ENCODE measurements around the gene LGR4. TPM values are rescaled to one million over a fixed set of nuclear protein-coding genes. Genes with fewer than 3 reads are reported as not detected.

Gene LGR4
- total RNA-seq, 6 experiments from 2014 or later: 13.9 to 20.2 (median 17.7) TPM

GRCh38 chr11:27431808-27432207 lies 40.8 kb downstream of the LGR4 start:
- no peak for DNase-seq
- no peak overlapping the region for H3K27ac Mint-ChIP-seq
- no peaks in the 10 kb centered on the region for H3K27me3 Mint-ChIP-seq (ENCODE audit: insufficient read depth)
- H3K4me1 Mint-ChIP-seq (ENCODE audit: low read depth): no peaks in the 10 kb centered on the region
- no peak overlapping the region for H3K4me3 Mint-ChIP-seq
- no peaks in the 10 kb centered on the region for H3K36me3 Mint-ChIP-seq (ENCODE audit: low read depth)
- TF ChIP-seq CTCF (IDR thresholded peaks at IDR 0.05): no peak
- H3K9me3 Mint-ChIP-seq: no peaks in the 10 kb centered on the region

DNA sequence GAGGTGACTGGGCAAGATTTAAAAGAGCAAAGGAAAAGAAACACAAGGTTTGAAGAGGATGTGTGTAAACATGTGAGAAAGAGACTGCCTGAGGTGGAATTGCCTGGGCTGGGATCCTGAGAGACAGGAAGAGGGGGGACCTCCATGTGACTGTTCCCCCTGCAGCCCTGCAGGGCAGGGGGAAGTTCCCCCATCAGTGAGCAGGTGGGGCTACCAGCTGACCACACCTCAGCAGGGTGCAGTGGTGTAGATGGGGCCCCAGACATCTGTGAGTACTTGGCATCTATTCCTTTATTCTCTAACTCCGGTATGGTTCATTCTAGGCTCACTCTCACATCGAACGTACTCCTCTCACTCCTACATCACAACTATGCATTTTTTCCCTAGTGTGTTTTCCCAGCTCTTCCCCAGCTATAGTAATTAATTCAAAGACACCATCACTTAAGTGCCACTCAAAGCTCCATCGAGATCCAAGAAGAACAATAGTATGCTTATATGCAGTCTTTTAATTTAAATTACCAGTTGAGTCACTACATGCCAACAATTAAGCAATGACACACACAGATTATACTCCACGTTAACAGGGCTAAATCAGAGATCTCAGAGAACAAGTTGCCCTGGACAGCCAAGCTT lies 42.7 kb downstream of the LGR4 start:
- no peak for TF ChIP-seq CTCF (IDR thresholded peaks at IDR 0.05)
- H3K27ac Mint-ChIP-seq: no peak overlapping the region
- no peaks in the 10 kb centered on the region for H3K27me3 Mint-ChIP-seq (ENCODE audit: insufficient read depth)
- H3K4me1 Mint-ChIP-seq (ENCODE audit: low read depth): 0 out of 2 replicates have a peak, but pooled peaks cover 5% of the 10 kb centered on the region
- H3K4me3 Mint-ChIP-seq: no peak overlapping the region
- DNase-seq: peak; percentile 10
- H3K9me3 Mint-ChIP-seq: no peaks in the 10 kb centered on the region
- no peaks in the 10 kb centered on the region for H3K36me3 Mint-ChIP-seq (ENCODE audit: low read depth)

GRCh38 chr11:27427183-27427980 lies 45.2 kb downstream of the LGR4 start:
- Mint-ChIP-seq H3K27ac (no peak overlapping the region; the same call in none of the 2 replicates), H3K36me3 (ENCODE audit: low read depth) (no peaks in the 10 kb centered on the region), H3K4me3 (no peak overlapping the region; the same call in 1 of the 2 replicates), H3K27me3 (ENCODE audit: insufficient read depth) (no peaks in the 10 kb centered on the region), H3K4me1 (ENCODE audit: low read depth) (peaks cover 25% of the 10 kb centered on the region), H3K9me3 (no peaks in the 10 kb centered on the region)
- TF ChIP-seq CTCF (IDR thresholded peaks at IDR 0.05): no peak
- DNase-seq: peak; percentile 55

DNA sequence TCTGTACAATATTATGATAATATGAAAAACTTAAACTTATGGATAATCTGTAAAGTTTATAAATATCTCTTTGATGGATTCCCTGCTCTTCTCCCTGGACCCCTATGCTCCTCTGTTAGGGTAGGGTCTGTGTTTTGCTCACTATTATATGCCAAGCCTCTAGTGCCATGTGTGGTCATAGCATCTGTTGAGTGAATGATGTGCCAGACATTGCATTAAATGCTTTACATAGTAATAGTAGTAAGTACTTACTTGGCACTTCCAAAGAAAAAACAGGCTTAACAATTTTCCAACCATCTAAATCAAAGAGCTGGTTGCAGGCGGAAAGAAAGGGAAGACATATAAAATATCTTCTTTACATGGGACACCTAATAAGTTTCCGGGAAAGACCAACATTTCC lies 46.8 kb downstream of the LGR4 start:
- Mint-ChIP-seq H3K4me3 (no peak overlapping the region), H3K27me3 (ENCODE audit: insufficient read depth) (no peaks in the 10 kb centered on the region), H3K27ac (no peak overlapping the region), H3K4me1 (ENCODE audit: low read depth) (peaks cover 41% of the 10 kb centered on the region), H3K9me3 (no peaks in the 10 kb centered on the region), H3K36me3 (ENCODE audit: low read depth) (no peaks in the 10 kb centered on the region)
- no peak for DNase-seq
- no peak for TF ChIP-seq CTCF (IDR thresholded peaks at IDR 0.05)

GRCh38 chr11:27423125-27423524 lies 49.5 kb downstream of the LGR4 start:
- H3K27me3 Mint-ChIP-seq (ENCODE audit: insufficient read depth): no peaks in the 10 kb centered on the region
- H3K4me1 Mint-ChIP-seq (ENCODE audit: low read depth): peaks cover 50% of the 10 kb centered on the region
- DNase-seq: peak; percentile 60
- peak overlapping the region; percentile 58 for H3K27ac Mint-ChIP-seq
- H3K9me3 Mint-ChIP-seq: no peaks in the 10 kb centered on the region
- no peaks in the 10 kb centered on the region for H3K36me3 Mint-ChIP-seq (ENCODE audit: low read depth)
- TF ChIP-seq CTCF (IDR thresholded peaks at IDR 0.05): no peak
- no peak overlapping the region for H3K4me3 Mint-ChIP-seq
